OCI-LY7 (cell line): ENCODE results near the gene SMYD3. TPM values are rescaled to one million over a fixed set of nuclear protein-coding genes. Genes with fewer than 3 reads are reported as not detected.

Source experiments
- BruUV-seq: library from RNA; stranded (reverse); fragments of 400-500 nt; replicated peaks from 2 replicates; lab custom pipeline; 2021; lab: Mats Ljungman, UMichigan
- CTCF ChIA-PET: fragments of 300-600 bp; sonication (Branson Sonifier 250); formaldehyde crosslinking; loops from one replicate; lab custom pipeline; 2022; ENCODE audit warnings: antibody characterized with exemption; ENCODE audit not compliant: unreplicated experiment; lab: Charles Lee
- POLR2A ChIA-PET: fragments of 300-600 bp; sonication (Branson Sonifier 250); formaldehyde crosslinking; loops from one replicate; lab custom pipeline; 2022; ENCODE audit warnings: antibody characterized with exemption; lab: Charles Lee
- DNase-seq: peaks from one replicate; pipeline ENCODE4 v3.0.0-alpha.2; 2015; ENCODE audit warnings: low spot score
- H2AFZ ChIP-seq: fragments of 200-600 bp; sonication (generic), shearing (Covaris generic); 2 replicates; pipeline ENCODE4 v1.6.1; 2014; ENCODE audit warnings: mild to moderate bottlenecking, antibody characterized with exemption, low read length, moderate library complexity
- H3K27ac ChIP-seq: fragments of 200-600 bp; sonication (generic); 2 replicates; pipeline ENCODE4 v1.5.1; 2014; ENCODE audit warnings: mixed run types, low read depth, mild to moderate bottlenecking, moderate library complexity, low read length, inconsistent platforms; ENCODE audit not compliant: poor library complexity, severe bottlenecking
- H3K36me3 ChIP-seq: fragments of 200-600 bp; sonication (generic); 2 replicates; pipeline ENCODE4 v1.6.1; 2014; ENCODE audit warnings: mild to moderate bottlenecking, antibody characterized with exemption, low read length, moderate library complexity, mixed read lengths; ENCODE audit not compliant: insufficient read depth
- H3K4me1 ChIP-seq: fragments of 200-600 bp; sonication (generic); 2 replicates; pipeline ENCODE4 v1.5.1; 2014; ENCODE audit warnings: mild to moderate bottlenecking, low read length; ENCODE audit not compliant: insufficient read depth, poor library complexity, severe bottlenecking
- H3K4me2 ChIP-seq: fragments of 200-600 bp; sonication (generic); 2 replicates; pipeline ENCODE4 v1.6.1; 2014; ENCODE audit warnings: mild to moderate bottlenecking, low read length
- H3K4me3 ChIP-seq: fragments of 200-600 bp; sonication (generic); 2 replicates; pipeline ENCODE4 v1.5.1; 2014; ENCODE audit warnings: mild to moderate bottlenecking, low read depth, low read length; ENCODE audit not compliant: poor library complexity, severe bottlenecking
- H3K79me2 ChIP-seq: fragments of 200-600 bp; sonication (generic); 2 replicates; pipeline ENCODE4 v1.6.1; 2016; ENCODE audit warnings: low read depth, mild to moderate bottlenecking, low read length, moderate library complexity, mixed read lengths; ENCODE audit not compliant: insufficient read depth
- H3K9me2 ChIP-seq: fragments of 200-600 bp; sonication (generic); 2 replicates; pipeline ENCODE4 v1.6.1; 2016; ENCODE audit warnings: mild to moderate bottlenecking, low read length, mixed read lengths; ENCODE audit not compliant: insufficient read depth
- H3K9me3 ChIP-seq: fragments of 200-600 bp; sonication (generic); 2 replicates; pipeline ENCODE4 v1.6.1; 2014; ENCODE audit warnings: mild to moderate bottlenecking, mixed run types, low read length, mixed read lengths
- H4K20me1 ChIP-seq: fragments of 200-600 bp; sonication (generic); 2 replicates; pipeline ENCODE4 v1.6.1; 2014; ENCODE audit warnings: mild to moderate bottlenecking, antibody characterized with exemption, low read length, moderate library complexity, mixed read lengths; ENCODE audit not compliant: insufficient read depth
- CTCF ChIP-seq: fragments of 200-600 bp; sonication (generic); conservative IDR thresholded peaks from 2 replicates; pipeline ENCODE4 v1.5.1; 2014; ENCODE audit warnings: mild to moderate bottlenecking, antibody characterized with exemption, low read length, moderate library complexity, mixed read lengths
- EZH2phosphoT487 ChIP-seq: fragments of 200-600 bp; sonication (generic); IDR thresholded peaks from 2 replicates; pipeline ENCODE4 v1.6.1; 2018; ENCODE audit warnings: low read depth, borderline replicate concordance, mild to moderate bottlenecking, mixed run types, antibody characterized with exemption, low read length, moderate library complexity, mixed read lengths
- intact Hi-C: fragments of 100-400 bp; cut with micrococcal nuclease; formaldehyde crosslinking; loops from one replicate; pipeline ENCODE4 v1.10.0; 2022; ENCODE audit not compliant: unreplicated experiment
- total RNA-seq, 2 experiments: library from RNA; depleted of rRNA in 1 of 2; stranded (reverse); fragments of >200 nt in 1 of 2; shearing (Covaris generic) in 1 of 2; gene quantifications; 2 replicates each; pipeline ENCODE4 v1.2.3, GENCODE V29; 2014 to 2022

SMYD3 gene
- total RNA-seq, 2 experiments from 2014 or later, result 28.9 to 34.5 TPM

- intact Hi-C loops, result no loop called here
- BruUV-seq, result no TSS peak
- H3K9me3 ChIP-seq, result no peaks in the 10 kb centered on the region
- no peaks in the 10 kb centered on the region for H4K20me1 ChIP-seq
- POLR2A ChIA-PET, result no interaction called here
- H3K79me2 ChIP-seq, result no peaks in the 10 kb centered on the region
- H3K36me3 ChIP-seq, result no peaks in the 10 kb centered on the region
- H3K4me2 ChIP-seq, result no peak overlapping the region
- TF ChIP-seq CTCF (no peak), EZH2phosphoT487 (no peak)
- no peak overlapping the region for H3K27ac ChIP-seq
- no peaks in the 10 kb centered on the region for H3K4me1 ChIP-seq
- DNase-seq, result no peak
- no peaks in the 10 kb centered on the region for H3K9me2 ChIP-seq
- H3K4me3 ChIP-seq, result no peak overlapping the region
- no peak overlapping the region for H2AFZ ChIP-seq
- CTCF ChIA-PET, result no interaction called here
Measured at GRCh38 chr1:245790441-245790840, 716.6 kb downstream of the SMYD3 start.

GRCh38 chr1:245788886-245789285, 718.2 kb downstream of the SMYD3 start:
- Histone ChIP-seq H3K4me1 (no peaks in the 10 kb centered on the region), H3K36me3 (no peaks in the 10 kb centered on the region), H4K20me1 (no peaks in the 10 kb centered on the region), H3K9me3 (no peaks in the 10 kb centered on the region), H3K27ac (no peak overlapping the region), H3K79me2 (no peaks in the 10 kb centered on the region), H3K9me2 (no peaks in the 10 kb centered on the region), H2AFZ (no peak overlapping the region), H3K4me2 (no peak overlapping the region), H3K4me3 (no peak overlapping the region)
- POLR2A ChIA-PET, result interaction anchor here (0.5 to 1.5 kb wide), 2 partner anchors 10 to 559 kb away, joined by 3 to 5 read pairs; no protein-coding TSS in a partner anchor
- CTCF ChIA-PET, result no interaction called here
- no TSS peak for BruUV-seq
- DNase-seq, result no peak
- TF ChIP-seq CTCF (no peak), EZH2phosphoT487 (no peak)
- intact Hi-C loops, result no loop called here

- no TSS peak for BruUV-seq
- H3K4me2 ChIP-seq, result no peak overlapping the region
- intact Hi-C loops, result no loop called here
- no peaks in the 10 kb centered on the region for H3K79me2 ChIP-seq
- no peaks in the 10 kb centered on the region for H4K20me1 ChIP-seq
- no peaks in the 10 kb centered on the region for H3K9me3 ChIP-seq
- no peaks in the 10 kb centered on the region for H3K4me1 ChIP-seq
- no peak overlapping the region for H2AFZ ChIP-seq
- H3K4me3 ChIP-seq, result no peak overlapping the region
- ChIA-PET CTCF (no interaction called here), POLR2A (interaction anchor here (0.5 kb wide), 1 partner anchor 182 kb away, joined by 3 read pairs; no protein-coding TSS in a partner anchor)
- no peaks in the 10 kb centered on the region for H3K9me2 ChIP-seq
- H3K27ac ChIP-seq, result no peak overlapping the region
- no peak for DNase-seq
- H3K36me3 ChIP-seq, result no peaks in the 10 kb centered on the region
- TF ChIP-seq CTCF (no peak), EZH2phosphoT487 (no peak)
Measured at GRCh38 chr1:245788269-245788668, 718.8 kb downstream of the SMYD3 start.
